HG03565 (cell line): ENCODE data around the gene MYO1D.

Experiments used
- ATAC-seq: cut with Tn5 transposase; IDR thresholded peaks from one replicate; pipeline ENCODE4 v1.9.1; 2021; ENCODE audit warnings: mild to moderate bottlenecking, moderate library complexity; ENCODE audit not compliant: unreplicated experiment

The MYO1D gene

DNA sequence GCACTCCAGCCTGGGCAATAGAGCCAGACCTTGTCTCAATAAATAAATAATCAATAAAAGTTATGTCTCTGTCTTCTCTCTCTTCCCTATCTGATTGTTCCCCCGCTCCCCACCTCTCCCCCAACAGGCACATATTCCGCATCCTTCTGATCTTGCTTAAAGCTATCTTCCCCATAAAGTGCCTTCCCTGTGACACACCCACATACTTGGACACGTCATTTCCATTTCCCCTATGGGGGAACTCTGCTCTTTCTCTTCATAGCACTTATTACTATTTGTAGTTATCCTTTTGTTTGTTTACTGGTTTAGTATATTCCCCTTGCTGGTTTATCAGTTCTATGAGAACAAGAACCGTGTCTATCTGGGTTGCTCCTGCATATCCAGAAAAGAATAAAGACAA lies 14.9 kb downstream of the MYO1D start:
- no peak for ATAC-seq

DNA sequence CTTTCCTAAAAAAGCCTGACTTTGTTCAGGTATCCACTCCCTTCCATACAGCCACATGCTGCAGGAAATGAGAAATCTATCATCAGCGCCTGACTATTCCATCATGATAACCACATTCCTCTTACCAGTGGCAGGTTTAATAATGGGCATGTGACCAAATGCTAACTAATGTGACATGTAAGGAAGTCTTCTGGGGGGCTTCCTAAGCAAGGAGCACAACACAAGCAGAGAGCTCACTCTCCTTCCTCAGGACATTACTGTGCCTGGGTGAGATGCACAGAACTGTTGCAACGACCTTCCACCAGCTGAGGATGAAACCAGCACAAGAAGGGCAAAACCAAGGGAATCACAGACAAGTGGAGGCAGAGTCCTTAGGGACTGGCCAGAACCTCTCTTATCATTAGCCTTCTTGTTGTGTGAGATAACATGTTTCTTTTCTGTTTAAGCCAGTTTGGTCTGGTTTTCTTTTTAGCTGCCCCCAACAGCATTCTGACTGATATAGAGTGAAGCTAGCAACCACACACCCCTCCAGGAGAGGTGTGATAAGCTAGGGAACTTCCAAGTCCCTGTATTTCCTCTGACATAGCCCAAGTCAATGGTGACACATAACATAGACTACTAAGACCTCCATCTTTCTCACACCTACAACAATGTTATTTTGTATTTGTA lies 16.9 kb downstream of the MYO1D start:
- no peak for ATAC-seq

DNA sequence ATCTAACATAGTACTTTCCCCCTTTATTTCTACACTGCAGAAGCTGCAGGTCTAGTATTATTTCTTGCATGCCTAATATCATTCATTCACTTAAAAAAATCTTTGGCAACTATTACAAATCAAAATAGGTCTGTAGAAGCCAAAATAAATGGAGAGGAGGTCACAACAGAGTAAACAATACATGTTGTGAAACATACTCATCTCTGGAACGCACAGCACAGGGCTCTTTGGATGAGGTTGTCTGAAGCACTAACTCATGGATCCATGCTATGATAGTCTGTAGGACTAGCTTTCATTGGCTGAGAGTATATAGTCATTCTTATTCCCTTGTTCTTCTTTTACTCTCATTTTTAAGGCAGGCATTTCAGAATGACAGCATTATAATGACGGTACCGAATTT lies 21.3 kb downstream of the MYO1D start:
- no peak for ATAC-seq

DNA sequence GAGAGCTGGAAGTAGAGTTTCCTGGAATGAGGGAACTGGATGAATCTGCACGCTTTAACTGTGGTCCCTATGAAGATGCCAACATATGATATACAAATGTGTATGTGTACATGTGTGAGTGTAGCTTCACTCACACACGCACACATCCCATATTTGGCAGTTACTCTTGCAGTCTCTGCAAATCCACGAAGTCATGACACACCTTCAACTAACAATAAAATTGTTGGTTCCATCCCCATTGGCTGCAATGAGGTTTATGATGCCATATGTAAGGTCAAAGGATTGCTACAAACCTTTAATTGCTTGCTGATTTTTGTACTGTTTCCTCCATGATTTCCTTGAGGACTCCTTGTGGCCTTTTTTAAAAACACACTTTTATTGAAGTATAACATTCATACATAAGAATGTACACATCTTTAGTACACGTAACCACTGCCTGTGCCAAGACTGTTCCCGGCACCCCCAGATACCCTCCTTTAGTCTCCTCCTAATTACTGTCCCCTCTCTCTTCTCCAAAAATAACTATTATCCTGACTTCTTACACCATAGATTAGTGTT lies 22.0 kb downstream of the MYO1D start:
- ATAC-seq = no peak

DNA sequence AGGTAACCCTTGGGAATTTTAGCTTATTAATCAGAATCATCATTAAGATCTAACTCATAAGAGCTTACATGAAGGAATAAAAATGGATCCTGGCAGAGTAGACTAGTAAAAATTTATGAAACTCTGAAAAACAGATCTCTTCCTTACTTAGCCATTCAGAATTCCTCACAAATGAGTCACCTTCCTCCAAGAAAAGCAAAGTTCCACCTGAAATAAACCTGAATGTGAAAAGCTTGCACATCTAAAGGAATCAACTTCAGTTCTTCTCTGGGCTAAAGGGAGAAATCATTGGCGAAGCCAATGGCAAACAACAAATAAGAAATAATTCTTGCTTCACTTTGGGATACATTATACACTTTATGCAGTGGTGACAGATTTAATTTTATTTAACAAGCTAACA lies 22.7 kb downstream of the MYO1D start:
- ATAC-seq = no peak

DNA sequence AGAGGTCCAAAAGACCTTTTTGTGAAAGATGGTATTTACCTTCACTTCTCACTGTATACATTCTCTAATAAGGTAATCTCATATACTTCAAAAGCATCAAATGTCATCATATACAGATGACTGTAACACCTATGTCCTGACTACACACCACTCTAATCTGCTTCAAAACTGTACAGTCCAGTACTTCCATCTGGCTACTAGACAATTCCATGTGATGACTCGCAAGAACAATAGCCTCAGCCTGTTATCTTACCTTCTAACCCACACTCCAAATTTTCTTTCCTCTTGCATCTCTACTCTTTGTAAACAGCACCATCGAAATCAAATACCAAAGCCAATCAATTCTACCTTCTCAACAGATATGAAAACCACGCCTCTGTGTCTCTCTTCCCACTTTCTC lies 24.1 kb downstream of the MYO1D start:
- ATAC-seq = no peak

DNA sequence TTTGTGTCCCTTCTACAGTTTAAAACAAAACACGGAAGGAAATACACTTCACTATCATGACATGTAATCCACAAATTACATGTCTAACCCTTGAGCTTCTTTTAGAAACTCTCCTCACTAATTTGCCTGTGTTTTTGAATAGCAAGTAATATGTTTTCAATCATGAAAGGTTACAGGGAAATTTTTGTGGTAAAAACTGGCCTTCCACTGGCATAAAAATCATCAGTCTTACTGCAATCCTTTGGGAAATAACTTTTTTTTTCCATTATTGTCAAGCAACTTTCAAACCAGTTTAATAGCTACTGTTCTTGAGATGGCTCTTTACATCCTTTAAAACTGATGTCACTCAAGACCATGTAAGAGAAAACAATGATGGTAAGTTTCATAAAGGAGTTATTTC lies 27.0 kb downstream of the MYO1D start:
- ATAC-seq = no peak

DNA sequence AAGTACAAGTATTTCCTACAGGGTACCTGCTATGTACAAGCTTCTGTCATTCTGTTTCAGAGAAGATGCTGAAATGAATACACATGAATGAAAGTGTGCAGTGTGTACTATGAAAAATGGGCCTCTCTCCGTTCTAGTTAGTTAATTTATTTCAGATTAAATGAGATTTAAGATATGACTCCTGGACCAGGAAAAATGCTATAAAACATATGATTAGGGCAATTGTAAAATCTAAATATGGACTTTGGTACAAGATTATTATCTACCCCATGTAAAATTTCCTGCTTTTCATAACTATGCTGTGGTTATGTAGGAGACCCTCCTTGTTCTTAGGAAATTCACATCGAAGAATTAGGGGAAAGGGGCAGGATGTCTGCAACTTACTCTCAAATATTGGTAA lies 28.9 kb downstream of the MYO1D start:
- no peak for ATAC-seq

DNA sequence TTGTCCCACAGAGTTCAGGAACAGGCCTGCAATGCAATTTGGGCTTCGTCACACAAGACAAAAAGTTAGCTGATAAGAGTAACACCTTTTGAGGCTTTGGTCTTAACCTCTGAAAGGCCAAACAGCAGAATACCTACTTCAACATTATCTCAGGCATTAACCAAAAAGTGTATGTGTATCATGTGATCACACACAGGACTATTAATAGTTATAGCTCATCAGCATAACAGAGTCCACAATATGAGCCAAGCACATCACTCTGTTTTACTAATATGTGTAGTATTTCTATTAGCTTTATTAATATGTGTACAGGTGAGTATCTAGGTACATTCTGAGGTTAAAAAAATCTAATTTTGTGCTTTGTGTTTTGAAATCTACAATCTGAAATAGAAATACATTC lies 30.8 kb downstream of the MYO1D start:
- ATAC-seq = no peak

DNA sequence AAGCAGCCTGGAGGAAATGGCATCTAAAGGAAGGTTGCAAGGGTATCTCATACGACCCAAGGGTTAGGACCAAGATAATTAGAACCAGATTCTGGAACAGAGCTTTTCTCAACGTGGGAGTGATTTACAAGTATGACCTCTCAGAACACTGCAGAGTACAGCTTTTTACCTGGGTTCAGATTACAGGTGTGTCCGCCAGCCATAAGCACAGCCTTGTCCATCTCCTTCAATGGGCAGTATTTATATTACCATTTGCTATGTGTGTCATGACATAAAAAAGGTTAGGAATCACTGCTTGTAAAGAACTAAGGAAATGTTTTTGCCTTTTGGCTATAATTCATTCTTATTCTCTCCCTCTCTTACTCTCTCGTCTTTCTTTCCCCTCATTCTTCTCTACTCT lies 36.7 kb downstream of the MYO1D start:
- ATAC-seq = no peak

DNA sequence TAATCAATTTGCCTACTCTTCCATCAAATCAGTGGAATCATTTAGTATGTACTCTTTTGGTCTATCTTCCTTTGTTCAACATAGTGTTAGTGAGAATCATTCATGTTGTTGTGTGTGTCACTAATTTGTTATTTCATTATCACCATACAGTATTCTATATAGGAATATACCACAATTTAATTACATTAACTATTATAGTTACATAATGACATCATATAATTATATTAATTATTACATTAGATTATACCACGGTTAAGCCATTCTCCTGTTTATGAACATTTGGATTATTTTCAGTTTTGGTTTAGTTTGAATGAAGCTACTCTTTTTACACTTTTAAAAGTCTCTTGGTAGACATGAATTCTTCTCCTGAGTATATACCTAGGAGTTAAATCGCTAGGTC lies 40.4 kb downstream of the MYO1D start:
- ATAC-seq = no peak

DNA sequence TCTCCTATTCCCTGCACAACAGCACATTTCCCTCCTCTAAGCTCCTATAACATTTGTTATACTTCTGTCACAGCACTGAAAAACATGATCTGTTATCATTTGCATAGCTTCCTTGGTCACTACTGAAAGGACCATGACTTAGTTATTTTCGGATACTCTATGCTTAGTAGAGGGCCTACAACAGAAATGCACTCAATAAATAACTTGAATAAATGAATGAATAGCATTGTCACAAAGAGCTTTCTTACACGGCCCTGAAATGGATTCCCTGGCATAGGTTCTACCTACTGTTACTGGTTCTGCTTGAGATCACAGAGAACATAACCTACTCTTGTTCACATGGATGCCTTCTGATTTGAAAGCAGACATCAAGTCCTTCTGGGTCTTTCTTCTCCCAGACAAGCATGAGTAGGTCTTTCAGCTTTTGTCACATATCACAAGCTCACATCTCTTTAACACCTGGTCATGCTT lies 41.6 kb downstream of the MYO1D start:
- peak; percentile 51 for ATAC-seq

DNA sequence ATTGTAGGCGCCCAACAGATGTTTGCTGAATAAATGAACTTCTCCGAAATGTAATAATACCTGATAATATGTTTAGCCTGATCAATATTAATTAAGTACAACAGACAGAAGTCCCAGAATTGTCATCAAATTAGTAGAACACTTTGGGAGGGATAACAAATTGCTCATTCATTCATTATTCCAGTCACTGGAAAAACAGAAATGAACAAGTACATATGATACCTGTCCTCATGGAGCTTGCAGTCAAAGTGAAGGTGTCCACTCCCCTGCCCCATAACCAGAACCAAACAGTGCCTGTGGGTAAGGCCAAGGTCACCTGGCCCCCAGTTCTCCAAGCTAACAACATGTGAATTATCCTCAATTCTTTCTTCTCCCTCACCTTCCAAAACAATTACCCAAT lies 42.8 kb downstream of the MYO1D start:
- no peak for ATAC-seq

DNA sequence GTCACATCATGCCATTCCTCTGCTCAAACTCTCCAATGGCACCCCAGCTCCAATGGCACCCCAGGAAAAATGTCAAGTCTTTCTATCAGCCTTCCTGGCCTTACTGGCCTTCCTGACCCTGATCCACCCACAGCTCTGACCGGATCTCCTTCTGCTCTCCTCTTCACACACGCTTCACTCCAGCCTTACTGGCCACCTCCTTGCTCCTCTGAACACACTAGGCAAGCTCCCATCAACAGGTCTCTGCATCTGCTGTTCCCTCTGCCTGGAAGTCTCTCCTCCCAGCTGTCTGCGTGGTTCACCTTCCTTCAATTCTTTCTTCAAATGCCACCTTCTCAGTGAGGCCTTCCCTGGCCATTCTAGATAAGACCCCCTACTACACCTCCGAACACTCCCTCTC lies 43.4 kb downstream of the MYO1D start:
- ATAC-seq = no peak

DNA sequence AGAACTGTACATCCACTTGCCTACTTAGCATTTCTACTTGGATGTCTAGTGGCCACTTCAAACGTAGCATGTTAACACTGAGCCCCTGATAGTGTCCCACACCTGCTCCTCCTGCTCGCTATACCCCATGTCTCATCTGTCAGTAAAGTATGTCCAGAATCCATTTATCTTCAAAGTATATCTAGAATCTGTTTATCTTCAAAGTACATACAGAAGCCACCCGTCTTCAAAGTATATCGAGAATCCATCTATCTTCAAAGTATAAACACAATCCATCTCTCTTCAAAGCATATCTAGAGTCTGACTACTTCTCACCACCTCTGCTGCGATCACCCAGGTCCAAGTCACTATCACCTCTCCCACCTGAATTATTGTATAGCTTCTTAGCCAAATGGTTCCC lies 43.8 kb downstream of the MYO1D start:
- no peak for ATAC-seq

DNA sequence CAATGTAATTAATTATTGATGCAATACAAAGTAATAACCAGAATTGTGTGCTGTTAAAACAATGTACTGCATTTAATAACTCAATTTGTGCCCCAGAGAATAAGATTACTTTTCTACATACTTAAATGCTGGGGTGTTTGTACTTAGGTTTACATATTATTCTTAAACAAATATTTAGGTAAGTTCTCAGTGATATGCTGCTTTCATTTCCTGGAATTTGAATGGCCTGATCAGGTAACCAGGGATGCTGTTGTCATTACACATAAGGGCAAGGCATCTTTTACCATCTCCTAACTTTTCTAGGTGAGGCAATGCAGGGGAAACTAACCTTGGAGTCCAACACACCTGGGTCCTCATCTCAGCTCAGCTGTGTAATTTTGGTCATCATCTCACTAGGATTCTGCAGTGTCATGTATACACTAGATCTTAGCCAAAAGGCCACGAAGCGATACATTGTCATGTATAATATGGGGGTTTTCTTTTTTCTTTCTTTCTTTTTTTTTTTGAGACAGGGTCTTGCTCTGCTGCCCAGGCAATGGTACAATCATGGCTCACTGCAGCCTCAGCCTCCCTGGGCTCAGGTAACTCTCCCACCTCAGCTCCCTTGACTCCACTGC lies 45.2 kb downstream of the MYO1D start:
- ATAC-seq = no peak

DNA sequence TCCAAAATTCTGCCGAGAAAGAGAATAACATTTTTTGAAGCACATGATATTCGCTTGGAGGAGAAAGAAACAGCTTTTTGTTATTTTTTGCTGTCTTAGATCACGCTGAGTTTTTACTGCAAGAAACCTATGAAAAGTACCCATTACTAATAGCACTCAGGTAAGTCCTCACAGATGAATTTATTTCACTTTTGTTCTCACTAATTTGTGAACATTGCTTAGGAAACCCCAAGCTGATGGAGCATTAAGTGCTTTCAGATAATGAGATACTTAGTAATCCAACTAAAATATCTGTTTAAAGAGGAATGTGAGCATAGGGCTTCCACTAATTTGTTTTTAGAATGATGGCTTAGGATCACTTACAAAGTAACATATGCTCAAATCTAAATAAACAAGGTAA lies 45.7 kb downstream of the MYO1D start:
- ATAC-seq = no peak

DNA sequence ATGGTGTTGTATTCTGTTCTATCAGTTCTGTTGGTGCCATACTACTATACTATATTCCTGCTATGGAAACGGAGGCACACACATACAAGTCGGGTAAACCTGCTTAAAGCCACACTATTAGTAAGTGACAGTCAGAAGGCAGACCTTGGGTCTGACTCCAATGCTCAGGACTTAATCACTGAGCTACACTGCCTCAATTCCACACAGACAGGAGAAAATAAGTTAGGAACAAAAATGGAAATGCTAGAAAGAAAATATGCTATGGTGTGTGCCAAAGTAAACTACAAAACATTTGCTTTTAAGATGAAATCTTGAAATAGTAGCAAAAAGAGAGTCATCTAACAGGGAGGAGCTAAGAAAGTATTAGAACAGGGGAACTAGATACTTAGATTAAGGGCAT lies 48.1 kb downstream of the MYO1D start:
- ATAC-seq = no peak

DNA sequence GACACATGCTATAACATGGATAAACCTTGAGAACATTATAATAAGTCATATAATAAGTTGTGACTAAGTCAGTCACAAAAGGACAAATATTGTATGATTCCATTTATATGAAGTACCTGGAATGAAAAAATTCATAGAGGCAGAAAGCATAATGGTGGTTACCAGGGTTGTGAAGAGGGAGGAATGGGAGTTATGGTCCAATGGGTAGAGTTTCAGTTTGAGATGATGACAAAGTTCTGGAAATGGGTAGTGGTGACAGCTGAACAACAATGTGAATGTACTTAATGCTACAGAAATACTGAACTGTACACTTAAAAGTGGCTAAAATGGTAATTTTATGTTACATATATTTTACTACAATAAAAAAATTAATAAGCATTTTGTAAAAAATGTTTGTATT lies 49.7 kb downstream of the MYO1D start:
- ATAC-seq = no peak

DNA sequence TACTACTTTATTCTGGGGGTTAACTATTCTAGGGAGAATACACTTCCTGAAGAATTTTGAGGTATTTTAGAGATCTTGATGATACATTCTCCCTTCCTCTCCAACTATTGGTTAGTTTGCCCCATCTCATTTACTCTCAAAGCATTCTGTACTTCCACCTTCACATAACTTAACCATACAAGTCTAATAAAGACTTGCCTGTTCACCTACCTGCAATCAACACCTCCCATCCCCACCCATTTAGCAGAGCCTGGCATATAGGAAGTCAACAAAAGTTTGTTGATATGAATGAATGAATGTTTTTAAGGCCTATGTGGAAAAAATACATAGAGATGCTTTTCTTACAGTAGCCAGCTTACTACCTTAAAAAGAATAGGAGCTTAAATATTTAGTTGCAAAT lies 50.8 kb downstream of the MYO1D start:
- ATAC-seq = no peak

DNA sequence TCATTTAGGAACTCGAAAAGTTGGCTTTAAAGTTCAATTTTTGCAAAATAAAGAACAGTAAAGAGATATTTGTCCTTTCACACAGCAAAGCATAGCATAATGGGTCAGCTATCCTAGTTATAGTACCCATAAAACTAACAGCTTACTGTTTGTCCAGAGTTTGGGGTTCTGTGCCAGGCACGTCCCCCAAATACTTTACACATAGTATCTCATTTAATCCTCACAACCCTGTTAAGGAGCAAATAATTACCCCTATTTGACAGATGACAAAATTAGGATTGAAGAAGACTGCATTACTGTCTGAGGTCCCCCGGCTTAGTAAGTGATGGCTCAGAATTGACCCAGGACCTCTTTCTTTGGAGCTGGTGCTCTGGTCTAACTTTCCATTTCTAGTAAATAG lies 52.6 kb downstream of the MYO1D start:
- no peak for ATAC-seq

DNA sequence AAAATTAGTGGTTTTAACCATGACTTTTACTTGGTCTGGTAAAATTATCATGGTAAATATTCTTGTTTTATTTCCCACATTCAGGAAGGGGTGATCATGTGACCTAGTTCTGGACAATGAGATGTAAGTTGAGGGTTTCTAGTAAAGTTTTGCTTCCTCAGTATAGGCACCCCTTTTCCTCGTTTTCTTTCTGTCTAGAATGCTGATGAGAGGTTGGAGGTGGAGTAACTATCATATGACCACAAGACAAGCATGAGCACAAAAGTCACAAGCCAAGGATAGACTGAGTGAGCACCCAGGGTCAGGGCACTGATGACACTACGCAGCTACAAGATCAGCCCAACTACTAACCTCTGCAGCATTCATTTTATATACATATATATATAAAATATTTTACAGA lies 53.9 kb downstream of the MYO1D start:
- ATAC-seq = no peak
